Stimulated activated CD4-positive, alpha-beta T cell treated with anti-CD3 and anti-CD28 coated beads, Interleukin-4, amount 100 ng/mL, for 1 hour (primary cell): ENCODE data around the gene XIRP1.
"Not testable (repeated sequence)": the region's sequence is repeated elsewhere in the genome, so short reads cannot be mapped to it uniquely, and the experiment has no call there.

Experiments
- DNase-seq: peaks from one replicate; pipeline ENCODE4 v3.0.0-alpha.2; 2020

XIRP1 gene

GRCh38 chr3:39192490-39193092 lies at the start of gene XIRP1:
Gene XIRP1, minus strand, starts transcription at chr3:39192595. Its CDS starts 3,150 bp downstream, at chr3:39189445.
- DNase-seq, result peak; percentile 18

GRCh38 chr3:39241561-39241960 lies 49.2 kb upstream of the XIRP1 start:
- DNase-seq, result no peak

GRCh38 chr3:39237027-39237426 lies 44.6 kb upstream of the XIRP1 start:
- DNase-seq, result no peak

- DNase-seq, result no peak
These were observed 42.3 kb upstream of the XIRP1 start for GRCh38 chr3:39234651-39235050.

GRCh38 chr3:39232859-39233258 lies 40.5 kb upstream of the XIRP1 start:
- DNase-seq, result no peak

GRCh38 chr3:39230453-39230852 lies 38.1 kb upstream of the XIRP1 start:
- no peak for DNase-seq

- DNase-seq, result no peak
These were observed 36.1 kb upstream of the XIRP1 start for GRCh38 chr3:39228496-39228895.

GRCh38 chr3:39227596-39227995 lies 35.2 kb upstream of the XIRP1 start:
- DNase-seq, result not testable (repeated sequence)

- no peak for DNase-seq
These were observed 33.8 kb upstream of the XIRP1 start for GRCh38 chr3:39226106-39226741.

- DNase-seq, result no peak
These were observed 31.9 kb upstream of the XIRP1 start for GRCh38 chr3:39224288-39224687.

GRCh38 chr3:39222939-39223338 lies 30.5 kb upstream of the XIRP1 start:
- DNase-seq, result no peak

- no peak for DNase-seq
These were observed 30.1 kb upstream of the XIRP1 start for GRCh38 chr3:39222462-39222861.

- no peak for DNase-seq
These were observed 28.7 kb upstream of the XIRP1 start for GRCh38 chr3:39221141-39221530.

GRCh38 chr3:39220407-39221140 lies 28.2 kb upstream of the XIRP1 start:
- DNase-seq, result no peak

GRCh38 chr3:39219702-39220101 lies 27.3 kb upstream of the XIRP1 start:
- no peak for DNase-seq

- no peak for DNase-seq
These were observed 23.9 kb upstream of the XIRP1 start for GRCh38 chr3:39216176-39216790.

- no peak for DNase-seq
These were observed 21.2 kb upstream of the XIRP1 start for GRCh38 chr3:39213613-39214012.

GRCh38 chr3:39212665-39213064 lies 20.3 kb upstream of the XIRP1 start:
- DNase-seq, result no peak

- no peak for DNase-seq
These were observed 19.1 kb upstream of the XIRP1 start for GRCh38 chr3:39211332-39212130.

GRCh38 chr3:39210078-39210477 lies 17.7 kb upstream of the XIRP1 start:
- DNase-seq, result no peak

GRCh38 chr3:39209329-39209970 lies 17.1 kb upstream of the XIRP1 start:
- no peak for DNase-seq

- peak; percentile 35 for DNase-seq
These were observed 16.2 kb upstream of the XIRP1 start for GRCh38 chr3:39208463-39209055.
